ENCODE measurements around the gene SLA2. TPM values are rescaled to one million over a fixed set of nuclear protein-coding genes. Genes with fewer than 3 reads are reported as not detected.
A peak's percentile ranks its signal among the peaks of the same experiment; 100 is the strongest.

The SLA2 gene
- total and polyA plus RNA-seq, 2 of the 8 experiments (the other 6 are each of a cell fraction or from before 2014, with no cell fraction given) = 0.18 TPM; not detected in 1

DNA sequence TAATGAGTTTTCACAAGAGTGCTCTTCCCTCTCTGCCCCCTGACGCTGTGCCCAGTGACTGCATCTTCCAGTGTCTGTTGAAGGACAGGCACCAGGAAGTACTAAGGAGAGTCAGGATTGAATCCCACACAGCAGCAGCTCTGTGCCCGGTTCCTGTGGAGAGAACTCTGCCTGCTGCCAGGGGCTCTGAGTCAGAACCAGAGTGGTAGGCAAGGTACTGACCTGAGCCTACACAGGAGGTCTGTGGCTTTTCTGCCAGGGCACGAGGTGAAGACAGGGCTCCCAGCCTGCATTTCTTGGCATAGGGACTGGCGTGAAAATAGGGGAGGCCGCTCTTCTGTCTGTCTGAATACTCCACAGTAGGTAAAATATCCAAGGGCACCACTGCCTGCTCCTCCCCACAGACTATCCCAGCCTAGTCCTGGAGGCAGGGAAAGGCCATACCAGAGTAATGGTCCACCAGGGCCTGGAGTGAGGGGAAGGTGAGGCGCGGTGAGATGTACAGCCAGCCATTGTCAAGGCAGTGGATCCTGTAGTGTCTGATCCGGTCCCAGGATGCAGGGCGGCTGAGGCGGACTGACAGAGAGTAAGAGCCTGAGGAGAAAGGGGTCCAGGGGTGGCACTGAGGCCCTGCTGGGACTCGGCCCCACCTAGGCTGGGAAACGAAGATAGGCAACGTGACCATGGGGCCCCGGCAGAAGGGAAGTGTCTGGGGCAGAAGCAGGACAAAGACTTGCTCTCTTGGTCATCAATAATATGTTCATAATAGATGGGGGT is 31.0 kb downstream of the SLA2 start:
- no peak overlapping the region for H3K18ac ChIP-seq (ENCODE audit: extremely low read depth, low read length)
- no peak overlapping the region for H3K23ac ChIP-seq (ENCODE audit: insufficient read length)
- H3K9ac ChIP-seq (replicated peaks in 1 of 4; ENCODE audit: extremely low read depth in 1 of 4, low read depth in 3 of 4, low read length in 3 of 4) = no peak overlapping the region
- TF ChIP-seq RBBP5 (IDR thresholded peaks at IDR 0.05; ENCODE audit: borderline replicate concordance, low read depth, low read length) (no peak), SP2 (IDR thresholded peaks at IDR 0.05; ENCODE audit: low read length) (no peak), YY1 (IDR thresholded peaks at IDR 0.05; ENCODE audit: low read depth, low read length) (no peak)
- no peaks in the 10 kb centered on the region for H3K79me1 ChIP-seq (ENCODE audit: low read depth, low read length)
- FAIRE-seq (no peak), DNase-seq (ENCODE audit: low read depth in 1 of 2, low spot score in 2 of 2) (no peak)
- no peaks in the 10 kb centered on the region for H3K9me3 ChIP-seq (ENCODE audit: insufficient read depth in 2 of 2, low read depth in 1 of 2, low read length in 1 of 2)
- H3K4me3 ChIP-seq (ENCODE audit: extremely low read depth in 1 of 4, insufficient read depth in 2 of 4, low read depth in 3 of 4, low read length in 4 of 4) = no peak overlapping the region
- H4K20me1 ChIP-seq (replicated peaks in 1 of 2; ENCODE audit: control insufficient read depth in 1 of 2, insufficient read depth in 2 of 2, low read length in 2 of 2) = peaks cover 0 to 4% of the 10 kb centered on the region in 2 experiments
- POLR2A ChIA-PET (ENCODE audit: partially characterized antibody) = interaction anchor here (1.0 to 2.2 kb wide), 4 partner anchors 9 to 62 kb away, joined by 3 to 10 read pairs (median 4); partner anchors contain the start of gene RAB5IF
- H2BK20ac ChIP-seq (ENCODE audit: low read length) = no peak overlapping the region
- H4K8ac ChIP-seq (ENCODE audit: extremely low read depth, insufficient read depth, low read length) = no peak overlapping the region
- H3K23me2 ChIP-seq (ENCODE audit: low read depth, low read length) = no peaks in the 10 kb centered on the region
- H2BK12ac ChIP-seq (ENCODE audit: low read depth, low read length) = no peak overlapping the region
- H3K36me3 ChIP-seq (ENCODE audit: control insufficient read depth in 2 of 4, insufficient read depth in 4 of 4, low read length in 3 of 4) = peaks cover 7 to 27% (median 24%) of the 10 kb centered on the region in 4 experiments
- no peak overlapping the region for H3K14ac ChIP-seq (ENCODE audit: insufficient read length)
- no peak overlapping the region for H3K56ac ChIP-seq (replicated peaks; ENCODE audit: insufficient read length, low read depth, low read length)
- no peak overlapping the region for H3K4ac ChIP-seq (replicated peaks; ENCODE audit: insufficient read length, low read depth, low read length)
- no peaks in the 10 kb centered on the region for H3K4me1 ChIP-seq (replicated peaks in 1 of 4; ENCODE audit: control insufficient read depth in 3 of 4, insufficient read depth in 4 of 4, low read length in 3 of 4)
- no peak overlapping the region for H2BK120ac ChIP-seq (replicated peaks; ENCODE audit: low read depth, low read length)
- no peaks in the 10 kb centered on the region for H3K79me2 ChIP-seq (ENCODE audit: control insufficient read depth in 1 of 2, insufficient read depth in 2 of 2, low read length in 2 of 2)
- H2BK5ac ChIP-seq (ENCODE audit: low read depth, low read length) = peak overlapping the region; percentile 16; the same call in 1 of the 2 replicates
- no peak overlapping the region for H3K4me2 ChIP-seq (ENCODE audit: insufficient read depth in 1 of 2, low read depth in 2 of 2, low read length in 2 of 2)
- no peak overlapping the region for H2AFZ ChIP-seq (ENCODE audit: low read length)
- no peak overlapping the region for H2BK15ac ChIP-seq (ENCODE audit: low read length)
- H4K91ac ChIP-seq (replicated peaks; ENCODE audit: insufficient read length, low read length) = no peak overlapping the region
- CTCF ChIA-PET (ENCODE audit: partially characterized antibody) = interaction anchor here (0.6 to 6.9 kb wide), 9 partner anchors 9 to 268 kb away, joined by 3 to 92 read pairs (median 5); partner anchors contain the start of gene RAB5IF
- 93% methylated on average over 14 of the region's 14 CpGs; no CpG with 5 or more reads in 1 of the 2 experiments for WGBS, 2 experiments (ENCODE audit: extremely low coverage in 1 of 2, insufficient coverage in 1 of 2, insufficient read length in 1 of 2, insufficient replicate concordance in 2 of 2, low coverage in 1 of 2, low lambda C conversion rate in 2 of 2, missing lambda C conversion rate in 1 of 2)
- no peak overlapping the region for H2AK5ac ChIP-seq (ENCODE audit: low read depth, low read length)
- H3K27ac ChIP-seq (ENCODE audit: low read depth, low read length) = no peak overlapping the region
- no peaks in the 10 kb centered on the region for H3K27me3 ChIP-seq (replicated peaks in 1 of 4; ENCODE audit: control insufficient read depth in 3 of 4, extremely low read depth in 1 of 4, insufficient read depth in 3 of 4, low read length in 3 of 4)
- no peak overlapping the region for H4K5ac ChIP-seq (ENCODE audit: insufficient read length, low read depth, low read length)
